Erythroblast (primary cell): Measurements from ENCODE around the gene IGFBP5.

Source experiments
- DNase-seq, 2 experiments: peaks; one replicate each; lab custom pipeline; 2025; lab: John Stamatoyannopoulos, UW
- GATA1 ChIP-seq: IDR thresholded peaks from 2 replicates; pipeline ENCODE4 v1.6.1; 2011; ENCODE audit warnings: low read depth, mild to moderate bottlenecking, control low read depth, low read length, moderate library complexity
- POLR2A ChIP-seq: IDR thresholded peaks from 2 replicates; pipeline ENCODE4 v1.6.1; 2011; ENCODE audit warnings: mild to moderate bottlenecking, low read length

Gene IGFBP5

GRCh38 chr2:216690456-216690852, 4.9 kb downstream of the IGFBP5 start:
- DNase-seq = no peak
- TF ChIP-seq GATA1 (no peak), POLR2A (no peak)

DNA sequence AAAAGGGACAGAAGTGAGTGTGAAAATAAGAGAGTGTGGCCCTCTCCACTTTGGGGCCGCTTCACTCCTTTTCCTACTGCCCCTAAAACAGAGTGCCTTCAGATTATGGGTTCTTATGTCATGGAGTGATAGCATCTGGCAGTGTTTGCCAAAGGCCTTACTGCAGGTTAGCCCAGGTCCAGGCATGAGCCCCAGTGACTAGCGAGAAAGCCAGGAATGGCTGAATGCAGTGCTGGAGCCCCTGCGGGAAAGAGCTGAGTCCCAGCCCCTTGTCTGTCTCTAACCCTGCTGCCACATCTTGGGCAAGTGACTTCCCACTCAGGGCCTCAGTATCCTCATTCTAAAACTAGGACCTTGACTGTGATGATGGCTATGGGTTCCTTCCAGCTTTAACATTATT, 6.0 kb downstream of the IGFBP5 start:
- TF ChIP-seq GATA1 (no peak), POLR2A (no peak)
- DNase-seq = no peak

DNA sequence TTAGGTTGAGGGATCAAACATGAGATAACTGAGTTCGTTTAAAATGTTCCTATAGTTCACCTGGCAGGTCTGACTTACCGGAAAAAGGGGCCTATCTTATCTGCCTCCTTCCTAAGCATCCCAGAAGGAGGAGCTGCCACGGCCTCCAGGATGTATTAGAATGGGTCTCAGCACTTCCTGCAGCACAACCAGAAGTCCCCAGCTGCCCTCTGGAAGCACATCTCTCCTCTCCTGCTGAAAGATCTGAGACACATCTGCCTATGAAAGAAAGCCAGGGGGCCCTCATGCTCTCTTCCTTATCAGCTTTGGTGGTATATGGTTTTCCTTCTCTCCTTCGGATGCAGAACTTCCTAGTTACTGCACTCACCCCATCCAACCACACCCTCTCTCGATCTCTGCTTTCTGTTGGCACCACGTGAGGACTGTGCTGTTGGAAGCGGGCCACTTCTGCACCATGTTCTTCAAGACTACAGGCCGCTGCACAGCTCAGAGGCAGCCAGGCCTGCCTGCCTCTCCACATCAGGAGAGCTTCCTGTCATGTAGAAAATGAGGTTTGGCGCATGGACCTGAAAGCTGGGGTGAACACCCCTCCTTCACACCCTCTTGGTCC, 6.5 kb downstream of the IGFBP5 start:
- no peak for TF ChIP-seq POLR2A
- no peak for TF ChIP-seq GATA1
- DNase-seq = peak in 1 of 2 experiments; percentile 13

DNA sequence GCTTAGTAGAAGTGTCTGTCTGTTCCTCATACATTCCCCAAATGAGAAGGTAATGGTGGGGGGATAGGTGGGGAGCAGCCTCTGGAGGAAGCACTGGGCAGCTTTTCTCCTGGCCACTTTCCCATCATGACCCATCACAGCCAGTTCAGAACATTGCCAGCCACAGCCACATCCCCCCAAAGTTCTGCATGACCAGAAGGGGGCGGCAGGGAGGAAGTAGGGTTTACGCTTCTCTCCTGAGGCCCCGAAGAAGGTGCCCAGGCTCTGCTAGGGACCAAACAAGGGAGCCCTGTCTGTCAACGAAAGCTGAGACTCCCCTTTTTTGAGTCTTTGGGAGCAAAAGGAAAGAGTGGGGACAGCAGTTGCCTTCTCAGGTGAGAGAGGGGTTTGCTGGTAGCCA, 7.7 kb downstream of the IGFBP5 start:
- TF ChIP-seq GATA1 (no peak), POLR2A (no peak)
- peak; percentile 50 to 59 for DNase-seq

GRCh38 chr2:216687111-216687510, 8.2 kb downstream of the IGFBP5 start:
- TF ChIP-seq POLR2A (no peak), GATA1 (no peak)
- DNase-seq = no peak

DNA sequence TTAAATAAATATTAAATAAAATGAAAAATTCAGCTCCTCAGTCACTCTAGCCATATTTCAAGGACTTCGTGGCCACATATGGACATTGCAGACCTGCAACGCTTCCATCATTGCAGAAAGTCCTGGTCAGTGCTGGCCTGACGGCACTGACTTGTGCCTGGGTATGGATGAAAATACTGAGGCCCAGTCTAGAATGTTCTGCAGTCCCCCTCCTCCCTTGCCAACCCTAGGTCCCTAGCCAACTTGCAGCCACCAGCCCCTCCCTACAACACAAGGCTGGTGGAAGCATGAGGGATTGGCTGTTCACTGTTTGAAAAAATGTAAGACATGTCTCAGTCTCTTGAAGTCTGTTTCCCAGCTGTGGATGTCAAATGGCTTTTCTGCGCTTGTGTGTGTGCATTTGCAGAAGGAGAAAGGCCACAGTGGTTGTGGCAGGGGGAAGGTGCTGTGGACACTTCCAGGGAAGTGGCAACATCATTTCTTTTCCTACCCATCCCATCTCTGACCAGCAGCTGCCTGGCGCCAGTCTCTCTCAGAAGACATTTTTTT, 9.9 kb downstream of the IGFBP5 start:
- TF ChIP-seq POLR2A = no peak
- TF ChIP-seq GATA1 = no peak

DNA sequence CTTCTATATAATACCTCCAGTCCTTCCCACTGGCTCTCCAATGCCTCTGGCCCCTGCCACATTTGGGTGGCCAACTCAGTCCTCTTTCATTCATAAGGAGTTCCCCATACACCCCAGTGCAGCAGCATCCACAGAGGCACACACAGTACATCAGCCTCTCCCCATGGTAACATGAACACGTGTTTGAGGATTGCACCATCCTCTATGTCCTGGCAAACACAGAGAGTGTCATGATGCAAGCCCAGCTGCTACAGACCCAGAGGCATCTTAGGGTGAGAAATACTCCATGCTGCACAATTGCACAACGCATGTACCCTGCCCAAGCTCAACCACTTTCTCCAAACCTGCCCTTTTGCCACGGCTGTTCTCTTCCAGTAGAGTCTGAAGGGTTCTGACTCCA, 11.5 kb downstream of the IGFBP5 start:
- DNase-seq = peak in 1 of 2 experiments; percentile 10

More for the DNA sequence above, 9.9 kb downstream of the IGFBP5 start:
- DNase-seq = no peak

DNA sequence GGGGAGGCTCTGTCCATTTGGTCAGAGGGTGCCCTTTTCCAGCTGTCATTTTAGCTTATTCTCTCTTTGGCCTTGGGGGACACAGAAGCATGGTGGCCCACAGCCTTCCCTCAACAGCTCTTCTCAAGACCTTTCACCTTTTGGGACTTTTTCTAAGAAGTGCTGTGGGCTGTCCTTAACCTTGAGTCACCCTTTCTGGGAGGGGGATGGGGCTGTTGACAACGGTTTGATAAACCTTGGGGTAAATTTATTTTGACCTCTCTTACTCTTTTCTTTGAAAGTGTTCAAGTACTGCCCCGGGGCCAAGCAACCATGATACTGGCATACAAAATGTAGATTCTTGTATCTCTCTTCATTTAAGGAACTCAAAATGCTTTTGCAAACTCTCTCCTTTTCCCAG, 13.7 kb downstream of the IGFBP5 start:
- DNase-seq = no peak
- TF ChIP-seq GATA1 (no peak), POLR2A (no peak)

More for the DNA sequence above, 11.5 kb downstream of the IGFBP5 start:
- TF ChIP-seq POLR2A (no peak), GATA1 (no peak)

DNA sequence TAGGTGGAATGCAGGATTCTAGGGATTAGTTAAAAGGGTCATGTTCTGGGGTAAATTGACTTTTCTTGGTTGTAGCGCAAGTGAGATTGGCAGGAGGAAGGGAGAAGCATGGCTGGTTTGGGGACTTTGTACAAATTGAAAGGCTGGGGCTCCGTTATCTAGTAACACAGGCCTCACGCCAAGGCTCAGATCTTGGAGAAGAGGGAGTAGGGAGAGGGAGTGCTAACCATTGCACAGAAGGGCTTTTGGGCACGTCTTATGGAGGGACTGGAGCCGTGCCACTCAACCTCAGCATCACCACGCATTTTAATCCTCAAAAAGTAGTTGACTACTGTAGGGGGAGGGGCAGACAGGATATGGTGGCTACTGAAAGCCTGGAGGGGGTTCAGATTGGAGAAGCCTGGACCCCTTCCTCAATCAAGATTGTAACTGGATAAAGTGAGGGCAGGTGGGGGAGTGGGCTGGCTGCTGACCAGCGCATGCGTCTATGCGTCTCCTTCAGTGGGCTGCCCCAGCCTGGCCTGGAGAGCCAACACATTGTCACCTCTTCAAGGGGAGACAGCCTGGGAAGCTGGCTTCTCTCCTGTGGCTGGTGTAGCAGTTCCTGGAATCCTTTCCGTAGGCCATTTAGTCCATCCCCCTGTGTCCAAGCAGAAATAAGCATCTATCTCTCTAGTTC, 14.3 kb downstream of the IGFBP5 start:
- TF ChIP-seq GATA1 (no peak), POLR2A (no peak)
- DNase-seq = no peak

DNA sequence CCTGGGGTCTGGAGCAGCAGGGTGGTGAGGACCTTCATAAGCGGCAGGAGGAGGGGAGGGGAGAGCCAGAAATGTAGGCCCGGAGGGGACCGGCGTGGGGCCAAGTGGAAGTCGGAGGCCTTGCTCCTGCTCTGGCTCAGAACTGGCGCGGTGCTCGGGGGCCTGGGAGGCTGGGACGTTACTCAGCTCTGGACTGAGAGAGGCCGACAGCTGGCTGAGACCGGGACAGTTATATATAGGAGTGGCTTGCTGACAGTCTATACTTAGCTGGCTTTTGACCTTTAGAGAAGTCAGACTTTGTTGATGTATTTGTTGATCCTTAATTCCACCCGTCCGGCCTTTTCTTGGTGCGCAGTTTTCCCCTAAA, 15.7 kb downstream of the IGFBP5 start:
- TF ChIP-seq POLR2A = no peak
- no peak for TF ChIP-seq GATA1
- DNase-seq = no peak

DNA sequence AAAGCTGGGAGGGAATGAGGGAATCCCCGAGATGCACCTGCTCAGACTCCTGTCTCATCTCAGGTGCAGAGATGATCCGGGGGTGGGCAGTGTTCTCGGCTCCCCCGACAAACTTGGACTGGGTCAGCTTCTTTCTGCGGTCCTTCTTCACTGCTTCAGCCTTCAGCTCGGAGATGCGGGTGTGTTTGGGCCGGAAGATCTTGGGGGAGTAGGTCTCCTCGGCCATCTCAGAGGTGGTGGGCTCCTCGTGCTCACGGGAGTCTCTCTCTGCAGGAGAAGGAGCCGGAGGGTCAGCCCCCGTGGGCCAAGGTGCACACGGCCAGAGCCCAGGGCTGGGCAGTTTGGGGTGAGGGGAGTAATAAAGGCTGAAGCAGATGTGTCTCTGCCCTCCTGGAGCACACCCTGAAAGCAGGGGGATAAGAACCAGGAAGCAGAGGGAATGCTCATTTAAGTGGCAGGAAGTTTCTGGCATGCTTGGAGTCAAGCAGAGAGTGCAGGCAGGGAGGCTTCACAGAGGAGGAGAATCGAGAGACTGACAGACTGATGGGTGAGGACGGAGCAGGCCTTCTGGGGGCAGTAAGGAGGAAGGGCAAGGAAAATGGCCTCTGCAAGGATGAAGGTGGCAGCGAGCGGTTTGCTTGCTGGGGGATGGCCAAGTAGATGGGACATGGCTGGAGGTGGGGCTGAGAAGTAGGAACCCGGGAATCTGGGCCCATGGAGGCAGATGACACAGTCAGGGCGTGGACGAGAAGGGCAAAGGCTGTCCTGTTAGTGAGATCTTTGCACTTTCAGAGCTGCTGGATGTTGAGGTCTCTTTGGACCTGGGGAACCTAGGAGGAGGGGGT, 16.3 kb downstream of the IGFBP5 start:
- DNase-seq = no peak
- TF ChIP-seq POLR2A = no peak
- no peak for TF ChIP-seq GATA1

DNA sequence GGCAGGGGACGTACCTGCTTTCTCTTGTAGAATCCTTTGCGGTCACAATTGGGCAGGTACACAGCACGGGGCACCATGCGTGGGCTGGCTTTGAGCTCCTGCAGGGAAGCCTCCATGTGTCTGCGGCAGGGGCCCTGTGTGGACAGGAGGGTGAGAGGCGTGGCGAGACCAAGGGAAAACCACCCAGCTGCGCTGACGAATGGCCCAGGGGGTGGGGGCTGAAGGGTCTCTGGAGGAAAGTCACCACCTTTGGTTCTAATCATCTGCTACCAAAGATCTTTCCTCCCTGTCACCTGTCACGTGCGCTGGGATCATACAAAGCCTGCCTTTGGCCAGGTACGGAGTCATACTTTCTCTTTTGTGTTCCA, 17.3 kb downstream of the IGFBP5 start:
- no peak for DNase-seq
- TF ChIP-seq POLR2A (no peak), GATA1 (no peak)

DNA sequence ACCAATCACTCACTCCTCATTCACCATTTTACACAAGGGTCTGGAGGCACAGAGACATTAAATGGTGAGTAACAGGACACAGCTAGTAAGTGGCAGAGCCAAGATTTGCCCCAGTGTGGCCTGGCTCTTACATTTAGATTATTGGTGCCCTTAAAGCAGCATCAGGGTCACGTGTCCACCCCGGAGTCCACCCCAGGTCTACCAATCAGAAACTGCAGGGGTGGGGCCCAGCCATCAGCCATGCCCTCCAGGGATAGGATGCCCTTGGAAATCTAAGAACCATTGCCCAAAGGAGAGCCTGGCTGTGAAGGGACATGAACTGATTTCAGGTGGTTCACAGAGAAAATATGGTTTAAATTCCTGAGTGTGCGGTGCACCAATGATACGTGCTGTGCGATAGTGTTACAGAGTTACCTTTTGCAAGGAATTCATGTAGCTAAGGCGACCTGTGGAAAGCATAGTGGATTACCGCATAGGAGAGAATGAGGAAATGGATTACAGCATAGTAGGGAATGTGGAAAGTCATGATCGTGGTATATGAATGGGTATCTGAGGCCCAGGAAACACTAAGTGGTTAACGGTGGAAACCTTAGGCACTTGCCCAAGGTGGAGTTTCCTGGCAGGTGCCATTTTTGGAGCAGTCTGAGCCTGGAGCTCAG, 17.8 kb downstream of the IGFBP5 start:
- DNase-seq = no peak
- TF ChIP-seq POLR2A = no peak
- no peak for TF ChIP-seq GATA1
